H9 (cell line): ENCODE measurements around the gene DDC. TPM values are rescaled to one million over a fixed set of nuclear protein-coding genes. Genes with fewer than 3 reads are reported as not detected.

Source experiments
- DNase-seq: peaks from one replicate; pipeline ENCODE4 v3.0.0-alpha.2; 2017
- H2AFZ ChIP-seq: one replicate; pipeline ENCODE4 v1.6.1; 2013; ENCODE audit warnings: mild to moderate bottlenecking, low read length, control low read depth, moderate library complexity
- H2AK5ac ChIP-seq: 2 replicates; pipeline ENCODE4 v1.6.1; 2013; ENCODE audit warnings: low read length, control low read depth, mixed read lengths; ENCODE audit not compliant: insufficient read length
- H2BK120ac ChIP-seq: one replicate; pipeline ENCODE4 v1.6.1; 2013; ENCODE audit warnings: low read depth, mild to moderate bottlenecking, low read length, control low read depth, inconsistent platforms; ENCODE audit not compliant: poor library complexity, severe bottlenecking
- H2BK12ac ChIP-seq: 2 replicates; pipeline ENCODE4 v1.6.1; 2013; ENCODE audit warnings: low read length, control low read depth, mixed read lengths, low read depth; ENCODE audit not compliant: insufficient read length
- H2BK15ac ChIP-seq: 2 replicates; pipeline ENCODE4 v1.6.1; 2013; ENCODE audit warnings: low read depth, low read length, control low read depth
- H2BK20ac ChIP-seq: one replicate; pipeline ENCODE4 v1.6.1; 2013; ENCODE audit warnings: low read depth, mild to moderate bottlenecking, low read length, control low read depth, inconsistent platforms; ENCODE audit not compliant: poor library complexity, severe bottlenecking
- H2BK5ac ChIP-seq: 2 replicates; pipeline ENCODE4 v1.6.1; 2013; ENCODE audit warnings: low read length, control low read depth, mixed read lengths; ENCODE audit not compliant: insufficient read length
- H3K14ac ChIP-seq: 2 replicates; pipeline ENCODE4 v1.6.1; 2013; ENCODE audit warnings: low read length, control low read depth; ENCODE audit not compliant: insufficient read depth
- H3K18ac ChIP-seq: 2 replicates; pipeline ENCODE4 v1.6.1; 2013; ENCODE audit warnings: low read depth, mild to moderate bottlenecking, mixed read lengths, low read length, control low read depth; ENCODE audit not compliant: insufficient read length
- H3K23ac ChIP-seq: 2 replicates; pipeline ENCODE4 v1.6.1; 2013; ENCODE audit warnings: low read length, control low read depth, mixed read lengths, low read depth; ENCODE audit not compliant: insufficient read length
- H3K23me2 ChIP-seq: 2 replicates; pipeline ENCODE4 v1.6.1; 2013; ENCODE audit warnings: low read depth, mild to moderate bottlenecking, mixed read lengths, low read length, control low read depth; ENCODE audit not compliant: insufficient read length, poor library complexity, severe bottlenecking
- H3K27ac ChIP-seq: 2 replicates; pipeline ENCODE4 v1.5.1; 2013; ENCODE audit warnings: low read length, control low read depth, mixed read lengths, low read depth; ENCODE audit not compliant: insufficient read length
- H3K27me3 ChIP-seq: 2 replicates; pipeline ENCODE4 v1.6.1; 2013; ENCODE audit warnings: low read length, control low read depth, inconsistent platforms; ENCODE audit not compliant: insufficient read depth
- H3K4ac ChIP-seq: 2 replicates; pipeline ENCODE4 v1.6.1; 2013; ENCODE audit warnings: low read depth, mild to moderate bottlenecking, control low read depth, inconsistent platforms, low read length, moderate library complexity
- H3K4me1 ChIP-seq: 2 replicates; pipeline ENCODE4 v1.6.1; 2013; ENCODE audit warnings: low read length, control low read depth, inconsistent platforms; ENCODE audit not compliant: insufficient read depth
- H3K4me2 ChIP-seq: 2 replicates; pipeline ENCODE4 v1.6.1; 2013; ENCODE audit warnings: low read length, control low read depth, mixed read lengths; ENCODE audit not compliant: insufficient read length, insufficient read depth
- H3K56ac ChIP-seq: 2 replicates; pipeline ENCODE4 v1.6.1; 2013; ENCODE audit warnings: low read depth, mild to moderate bottlenecking, mixed read lengths, low read length, control low read depth; ENCODE audit not compliant: insufficient read length
- H3K79me1 ChIP-seq: 2 replicates; pipeline ENCODE4 v1.6.1; 2013; ENCODE audit warnings: low read depth, mild to moderate bottlenecking, moderate library complexity, low read length, control low read depth, inconsistent platforms; ENCODE audit not compliant: insufficient read depth, poor library complexity, severe bottlenecking
- H3K79me2 ChIP-seq: 2 replicates; pipeline ENCODE4 v1.6.1; 2013; ENCODE audit warnings: low read length, control low read depth, inconsistent platforms; ENCODE audit not compliant: insufficient read depth
- H3K9ac ChIP-seq: 2 replicates; pipeline ENCODE4 v1.6.1; 2013; ENCODE audit warnings: low read length, control low read depth, mixed read lengths; ENCODE audit not compliant: insufficient read length; ENCODE audit errors: extremely low read depth
- H3K9me3 ChIP-seq: one replicate; pipeline ENCODE4 v1.6.1; 2013; ENCODE audit warnings: low read depth, low read length, inconsistent platforms; ENCODE audit not compliant: control insufficient read depth
- H3T11ph ChIP-seq: one replicate; pipeline ENCODE4 v1.6.1; 2013; ENCODE audit warnings: mild to moderate bottlenecking, low read length, control low read depth, inconsistent platforms
- H4K20me1 ChIP-seq: one replicate; pipeline ENCODE4 v1.6.1; 2013; ENCODE audit not compliant: control insufficient read depth, insufficient read length, insufficient read depth
- H4K5ac ChIP-seq: 2 replicates; pipeline ENCODE4 v1.6.1; 2013; ENCODE audit warnings: low read depth, mild to moderate bottlenecking, mixed read lengths, low read length, control low read depth; ENCODE audit not compliant: insufficient read length
- H4K8ac ChIP-seq: replicated peaks from 2 replicates; pipeline ENCODE4 v1.6.1; 2013; ENCODE audit warnings: low read length, control low read depth, mixed read lengths, low read depth; ENCODE audit not compliant: insufficient read length
- H4K91ac ChIP-seq: 2 replicates; pipeline ENCODE4 v1.6.1; 2013; ENCODE audit warnings: low read depth, mild to moderate bottlenecking, moderate library complexity, mixed read lengths, low read length, control low read depth; ENCODE audit not compliant: insufficient read length
- H3K27ac Mint-ChIP-seq, 3 experiments: 2 replicates in 2 of 3; 3 replicates in 1 of 3; pipeline ENCODE4 v1.8.0; 2020 to 2021; ENCODE audit warnings: mixed read lengths in 3 of 3, mild to moderate bottlenecking in 1 of 3, moderate library complexity in 1 of 3
- H3K27me3 Mint-ChIP-seq: 2 replicates; pipeline ENCODE4 v1.8.0; 2021; ENCODE audit warnings: low read depth, mild to moderate bottlenecking, moderate library complexity, mixed read lengths
- H3K36me3 Mint-ChIP-seq, 3 experiments: 2 replicates in 2 of 3; 3 replicates in 1 of 3; pipeline ENCODE4 v1.8.0; 2020 to 2021; ENCODE audit warnings: low read depth in 3 of 3, mixed read lengths in 3 of 3; ENCODE audit not compliant: insufficient read depth in 1 of 3
- H3K4me1 Mint-ChIP-seq, 2 experiments: 2 replicates each; pipeline ENCODE4 v1.8.0; 2020; ENCODE audit warnings: mixed read lengths in 2 of 2
- H3K4me3 Mint-ChIP-seq, 2 experiments: 2 replicates in 1 of 2; 3 replicates in 1 of 2; pipeline ENCODE4 v1.8.0; 2020 to 2021; ENCODE audit warnings: mild to moderate bottlenecking in 2 of 2, mixed read lengths in 2 of 2, moderate library complexity in 1 of 2
- H3K9me3 Mint-ChIP-seq, 2 experiments: 2 replicates in 1 of 2; 3 replicates in 1 of 2; pipeline ENCODE4 v1.8.0; 2020; ENCODE audit warnings: mild to moderate bottlenecking in 2 of 2, mixed read lengths in 2 of 2, moderate library complexity in 1 of 2
- CTCF ChIP-seq: fragments of 200-600 bp; sonication (generic); conservative IDR thresholded peaks from 3 replicates; pipeline ENCODE4 v1.8.0; 2021; ENCODE audit warnings: antibody characterized with exemption, mild to moderate bottlenecking
- WGBS: extraction: QIAGEN DNeasy Blood & Tissue Kit; methylation state at CpG from one replicate; pipeline ENCODE4 v1.1.7; 2013; ENCODE audit warnings: missing lambda C conversion rate, low lambda C conversion rate, mixed read lengths; ENCODE audit not compliant: insufficient read length; ENCODE audit errors: extremely low coverage; 5-methylcytosine and 5-hydroxymethylcytosine counted together
- total RNA-seq: library from RNA; stranded (reverse); gene quantifications from 2 replicates; pipeline ENCODE4 v1.2.1, GENCODE V29; 2021

The DDC gene
- total RNA-seq, 1 experiment from 2014 or later = not detected

- peaks cover 3% of the 10 kb centered on the region for H3K27me3 Mint-ChIP-seq
- no peak overlapping the region for H3K27ac Mint-ChIP-seq
Measured at GRCh38 chr7:50533866-50534265, 31.3 kb downstream of the DDC start.

More at GRCh38 chr7:50533866-50534265, 31.3 kb downstream of the DDC start:
- Mint-ChIP-seq H3K4me3 (no peak overlapping the region), H3K9me3 (peaks cover 0 to 2% of the 10 kb centered on the region in 2 experiments; a peak in 1 of 5 replicates), H3K4me1 (peaks cover 14 to 25% of the 10 kb centered on the region in 2 experiments), H3K36me3 (0 out of 7 replicates have a peak, but pooled peaks cover 0 to 3% (median 0%) of the 10 kb centered on the region in 3 experiments)
- Histone ChIP-seq H2BK15ac (no peak overlapping the region), H2BK5ac (no peak overlapping the region), H4K5ac (no peak overlapping the region), H4K20me1 (no peaks in the 10 kb centered on the region), H2BK120ac (no peak overlapping the region), H3K79me1 (no peaks in the 10 kb centered on the region), H3K4ac (no peak overlapping the region), H3K56ac (no peak overlapping the region), H3K79me2 (no peaks in the 10 kb centered on the region), H3K27me3 (no peaks in the 10 kb centered on the region), H3T11ph (no peak overlapping the region), H3K4me2 (no peak overlapping the region), H3K14ac (no peak overlapping the region), H4K8ac (no peak overlapping the region), H3K9me3 (no peaks in the 10 kb centered on the region), H3K23ac (no peak overlapping the region), H2AFZ (no peak overlapping the region), H3K4me1 (no peaks in the 10 kb centered on the region; the same call in 1 of the 2 replicates), H3K23me2 (no peaks in the 10 kb centered on the region), H2AK5ac (no peak overlapping the region), H3K18ac (no peak overlapping the region), H3K9ac (no peak overlapping the region), H3K27ac (no peak overlapping the region), H2BK12ac (no peak overlapping the region), H4K91ac (no peak overlapping the region), H2BK20ac (no peak overlapping the region)
- no peak for TF ChIP-seq CTCF
- no CpG with 5 or more reads among the region's 3 CpGs for WGBS
- no peak for DNase-seq
